GM10847 (cell line): ENCODE data around the gene FCGBP.

Experiments used
- POLR2A ChIP-seq: IDR thresholded peaks from 2 replicates; pipeline ENCODE4 v1.6.1; 2011; ENCODE audit not compliant: insufficient read length; ENCODE audit errors: extremely low read depth

FCGBP gene

GRCh38 chr19:39906283-39906682 is 28.2 kb downstream of the FCGBP start:
- TF ChIP-seq POLR2A: no peak

DNA sequence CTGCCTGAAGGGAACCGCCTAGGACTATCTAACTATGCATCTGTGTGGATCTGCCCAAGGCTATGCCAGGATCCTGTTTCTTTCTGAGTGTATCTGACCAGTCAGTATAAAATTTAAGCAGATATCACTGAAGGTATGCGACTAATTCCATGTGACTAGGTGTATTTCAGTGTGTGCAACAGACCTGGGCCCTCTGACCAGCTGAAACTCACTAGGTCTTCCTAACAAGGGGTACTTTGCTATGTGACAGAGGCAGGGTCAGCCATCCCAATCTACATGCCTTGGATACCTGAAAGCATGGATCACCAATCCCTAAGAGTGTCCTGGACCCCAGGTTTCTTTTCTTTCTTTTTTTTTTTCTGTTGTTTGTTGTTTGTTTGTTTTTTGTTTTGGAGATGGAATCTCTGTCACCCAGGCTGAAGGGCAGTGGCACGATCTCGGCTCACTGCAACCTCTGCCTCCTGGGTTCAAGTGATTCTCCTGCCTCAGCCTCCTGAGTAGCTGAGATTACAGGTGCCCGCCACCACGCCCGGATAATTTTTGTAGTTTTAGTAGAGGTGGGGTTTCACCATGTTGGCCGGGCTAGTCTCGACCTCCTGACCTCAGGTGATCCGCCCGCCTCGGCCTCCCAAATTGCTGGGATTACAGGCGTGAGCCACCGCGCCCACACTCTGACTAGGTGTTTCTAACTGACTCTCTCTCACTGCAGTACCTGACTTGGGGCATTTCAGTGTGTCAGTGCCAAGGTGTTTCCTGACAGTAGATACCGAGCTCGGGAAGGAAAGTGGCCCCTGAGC is 43.5 kb downstream of the FCGBP start:
- no peak for TF ChIP-seq POLR2A
